Stimulated activated CD4-positive, alpha-beta T cell treated with anti-CD3 and anti-CD28 coated beads, Interleukin-1b, Interleukin-23, amount 100 ng/mL, for 24 hours (primary cell): Measurements from ENCODE around the gene TMEM51.

Experiments
- DNase-seq, 4 experiments: peaks; one replicate each; pipeline ENCODE4 v3.0.0-alpha.2; 2020; ENCODE audit warnings: low read depth in 4 of 4, low spot score in 1 of 4

The TMEM51 gene

DNA sequence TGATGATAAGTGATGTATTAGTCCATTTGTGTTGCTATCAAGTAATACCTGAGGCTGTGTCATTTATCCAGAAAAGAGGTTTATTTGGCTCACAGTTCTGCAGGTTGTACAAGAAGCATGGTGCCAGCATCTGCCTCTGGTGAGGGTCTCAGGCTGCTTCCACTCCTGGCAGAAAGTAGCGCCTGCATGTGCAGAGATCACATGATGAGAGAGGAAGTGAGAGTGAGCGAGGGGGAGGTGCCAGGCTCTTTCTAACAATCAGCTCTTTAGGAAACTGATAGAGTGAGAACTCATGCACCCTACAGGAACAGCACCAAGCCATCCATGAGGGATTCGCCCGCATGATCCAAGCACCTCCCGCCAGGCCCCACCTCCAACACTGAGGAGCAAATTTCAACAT, 91.3 kb downstream of the TMEM51 start:
- no peak for DNase-seq

DNA sequence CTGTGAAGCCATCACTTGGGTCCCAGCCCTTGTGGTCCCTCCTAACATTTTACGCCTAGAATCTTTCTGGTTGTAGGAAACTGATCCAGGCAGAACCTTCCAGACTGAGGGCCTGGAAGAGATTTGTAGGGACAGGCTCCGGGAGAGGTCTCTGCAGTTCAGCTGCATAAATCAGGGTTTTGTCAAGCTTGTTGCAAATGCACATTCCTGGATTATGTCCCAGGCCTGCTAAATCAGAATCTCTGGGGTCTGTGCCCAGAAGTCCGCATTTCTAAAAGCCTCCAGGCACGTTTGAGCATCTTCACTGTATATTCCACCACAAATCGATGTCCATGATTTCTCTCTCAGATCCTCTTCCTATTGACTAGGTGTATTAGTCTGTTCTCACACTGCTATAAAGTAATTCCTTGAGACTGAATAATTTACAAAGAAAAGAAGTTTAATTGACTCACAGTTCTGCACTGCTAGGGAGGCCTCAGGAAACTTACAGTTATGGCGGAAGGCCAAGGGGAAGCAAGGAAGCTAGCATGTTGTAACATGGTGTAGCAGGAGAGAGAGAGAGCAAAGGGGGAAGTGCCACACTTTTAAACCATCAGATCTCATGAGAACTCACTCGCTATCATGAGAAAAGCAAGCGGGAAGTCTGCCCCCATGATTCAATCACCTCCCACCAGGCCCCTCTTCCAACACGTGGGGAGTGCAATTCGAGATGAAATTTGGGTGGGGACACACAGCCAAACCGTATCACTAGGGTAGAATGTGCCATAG, 92.2 kb downstream of the TMEM51 start:
- DNase-seq: no peak

- peak in 1 of 4 experiments; percentile 10 for DNase-seq
These were observed 93.5 kb downstream of the TMEM51 start, which contains the start of gene FHAD1 for GRCh38 chr1:15246960-15247614. FHAD1 (plus strand) TSS chr1:15247223; CDS start chr1:15251785, 4,562 bp downstream.

GRCh38 chr1:15248216-15248615, 94.7 kb downstream of the TMEM51 start:
- no peak for DNase-seq

GRCh38 chr1:15249081-15249480, 95.5 kb downstream of the TMEM51 start:
- DNase-seq: peak in 2 of 4 experiments; percentile 36 to 56

GRCh38 chr1:15251857-15252835, 98.6 kb downstream of the TMEM51 start:
- no peak for DNase-seq

DNA sequence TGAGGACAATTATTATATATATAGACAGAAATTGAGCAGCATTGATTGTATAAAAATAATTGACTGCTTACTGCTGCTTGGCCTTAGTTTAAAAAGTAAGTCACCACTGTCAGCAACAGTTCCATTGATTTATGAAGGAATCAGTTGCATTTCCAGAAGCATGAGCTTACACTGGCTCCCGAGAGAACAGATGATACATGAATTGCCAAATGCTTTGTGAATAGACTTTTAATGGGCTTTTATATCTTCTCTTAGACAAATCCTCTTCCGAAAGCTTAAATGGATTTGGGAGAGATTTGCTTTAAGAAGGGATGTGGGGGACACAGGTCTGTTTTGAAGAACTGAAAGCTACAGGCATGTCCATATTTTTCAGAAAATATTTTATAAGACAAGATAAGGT, 101.0 kb downstream of the TMEM51 start:
- DNase-seq: no peak

- DNase-seq: no peak
These were observed 102.1 kb downstream of the TMEM51 start for GRCh38 chr1:15255582-15256149.

DNA sequence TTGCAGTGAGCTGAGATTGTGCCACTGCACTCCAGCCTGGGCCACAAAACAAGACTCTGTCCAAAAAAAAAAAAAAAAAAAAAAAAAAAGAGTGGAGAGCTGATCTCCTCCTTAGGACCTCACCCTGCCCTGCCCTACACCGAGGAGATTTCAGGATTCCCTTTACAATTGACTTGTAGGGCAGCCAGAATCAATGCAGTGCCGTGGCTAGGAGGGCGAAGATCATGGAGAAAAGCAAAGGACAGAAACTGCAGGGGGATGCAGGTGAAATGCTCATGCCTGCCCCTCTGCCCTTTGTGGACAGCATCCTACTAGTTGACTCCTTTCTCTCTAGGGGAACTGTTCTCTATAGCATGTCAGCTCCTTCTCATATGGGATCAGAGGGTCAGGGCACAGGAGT, 103.0 kb downstream of the TMEM51 start:
- no peak for DNase-seq

DNA sequence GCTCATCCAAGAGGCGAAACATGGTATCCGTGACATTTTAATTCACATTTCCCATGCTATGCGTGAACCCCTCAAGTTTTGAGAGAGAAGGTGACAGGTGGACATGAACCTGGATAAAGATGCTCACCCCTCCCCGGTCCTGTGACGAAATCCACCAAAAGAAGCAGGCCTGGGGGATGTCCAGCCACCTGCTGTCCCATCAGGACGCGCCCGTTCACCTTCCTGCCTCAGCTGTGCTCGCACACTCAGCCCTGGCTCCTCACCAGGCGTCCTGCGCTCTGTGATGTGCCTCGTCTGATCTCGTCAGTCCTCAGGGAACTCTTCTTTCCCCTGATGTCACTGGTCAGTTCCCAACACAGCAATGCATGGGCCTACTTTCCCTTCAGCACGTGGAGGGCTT, 103.8 kb downstream of the TMEM51 start:
- DNase-seq: no peak

- DNase-seq: no peak
These were observed 105.5 kb downstream of the TMEM51 start for GRCh38 chr1:15258833-15259621.

GRCh38 chr1:15259622-15260007, 106.1 kb downstream of the TMEM51 start:
- no peak for DNase-seq

- DNase-seq: no peak
These were observed 107.0 kb downstream of the TMEM51 start for GRCh38 chr1:15260418-15261154.

DNA sequence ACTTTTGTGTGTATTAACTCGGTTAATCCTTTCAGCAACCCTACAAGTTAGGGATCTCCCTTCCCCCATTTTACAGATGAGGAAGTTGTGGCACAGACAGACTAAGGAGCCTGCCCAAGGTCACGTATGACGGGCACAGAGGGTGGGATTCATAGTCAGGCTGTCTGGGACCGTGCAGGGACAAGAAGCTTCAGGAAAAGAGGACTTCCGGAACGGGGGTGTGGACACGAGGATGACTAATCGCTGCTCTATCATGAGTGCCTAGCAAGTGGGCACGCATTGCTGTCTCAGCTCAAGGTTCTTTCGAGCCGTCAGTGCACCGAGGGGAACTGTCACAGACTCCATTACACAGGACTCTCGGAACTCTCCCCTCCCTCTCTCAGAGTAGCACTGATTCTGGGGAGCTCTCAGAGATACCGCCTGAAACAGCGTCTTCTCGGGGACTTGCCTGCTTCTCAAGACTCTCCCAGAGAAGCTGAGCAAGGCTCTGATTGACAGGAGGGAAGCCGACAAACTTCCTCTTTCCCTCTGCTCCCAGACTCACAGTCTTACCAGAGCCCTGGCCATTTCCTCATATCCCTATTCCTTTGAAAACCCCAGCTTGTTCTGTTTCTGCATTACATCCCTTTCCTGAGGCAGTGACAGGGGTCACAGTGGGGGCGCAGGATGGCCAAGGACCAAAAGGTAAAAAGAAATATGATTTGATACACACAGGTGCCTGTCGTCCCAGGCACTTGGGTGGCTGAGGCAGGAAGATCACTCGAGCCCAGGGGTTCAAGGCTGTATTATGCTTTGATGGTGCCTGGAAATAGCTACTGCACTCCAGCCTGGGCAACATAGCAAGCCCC, 107.8 kb downstream of the TMEM51 start:
- no peak for DNase-seq

- no peak for DNase-seq
These were observed 108.4 kb downstream of the TMEM51 start for GRCh38 chr1:15262003-15262377.

DNA sequence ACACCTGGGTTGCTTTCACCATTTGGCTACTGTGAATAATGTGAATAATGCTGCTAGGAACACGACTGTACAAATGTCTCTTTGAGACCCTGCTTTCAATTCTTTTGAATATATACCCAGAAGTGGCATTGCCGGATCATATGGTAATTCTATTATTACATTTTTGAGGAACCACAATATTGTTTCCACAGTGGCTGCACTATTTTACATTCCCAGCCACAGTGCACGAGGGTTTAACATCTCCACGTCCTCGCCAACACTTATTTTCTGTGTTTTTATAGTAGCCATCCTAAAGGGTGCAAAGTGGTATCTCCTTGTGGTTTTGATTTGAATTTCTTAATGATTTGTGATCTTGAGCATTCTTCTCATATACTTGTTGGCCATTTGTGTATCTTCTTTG, 109.2 kb downstream of the TMEM51 start:
- no peak for DNase-seq

GRCh38 chr1:15264769-15265168, 111.2 kb downstream of the TMEM51 start:
- no peak for DNase-seq
